Nephron (organoid): ENCODE data around the gene SEMA3G.

ENCODE experiments used
- H3K27ac Mint-ChIP-seq, 3 experiments: 2 replicates each; pipeline ENCODE4 v1.8.0; 2020; ENCODE audit warnings: mixed read lengths in 3 of 3, mild to moderate bottlenecking in 2 of 3, moderate library complexity in 1 of 3
- H3K27me3 Mint-ChIP-seq: 2 replicates; pipeline ENCODE4 v1.8.0; 2021; ENCODE audit warnings: low read depth, mild to moderate bottlenecking, moderate library complexity, mixed read lengths
- H3K36me3 Mint-ChIP-seq: 2 replicates; pipeline ENCODE4 v1.8.0; 2020; ENCODE audit warnings: low read depth, mixed read lengths
- H3K4me1 Mint-ChIP-seq: 2 replicates; pipeline ENCODE4 v1.8.0; 2020; ENCODE audit warnings: mixed read lengths
- H3K4me3 Mint-ChIP-seq, 3 experiments: 2 replicates each; pipeline ENCODE4 v1.8.0; 2020; ENCODE audit warnings: mild to moderate bottlenecking in 3 of 3, mixed read lengths in 3 of 3, moderate library complexity in 2 of 3
- H3K9me3 Mint-ChIP-seq: 2 replicates; pipeline ENCODE4 v1.8.0; 2020; ENCODE audit warnings: mixed read lengths
- TF ChIP-seq, protein P1 (sequence below), 3 experiments: fragments of 200-600 bp; sonication (generic); IDR thresholded peaks; one replicate each; pipeline ENCODE4 v1.5.0; 2021; ENCODE audit warnings: antibody characterized with exemption in 3 of 3; ENCODE audit not compliant: unreplicated experiment in 3 of 3

Gene SEMA3G

DNA sequence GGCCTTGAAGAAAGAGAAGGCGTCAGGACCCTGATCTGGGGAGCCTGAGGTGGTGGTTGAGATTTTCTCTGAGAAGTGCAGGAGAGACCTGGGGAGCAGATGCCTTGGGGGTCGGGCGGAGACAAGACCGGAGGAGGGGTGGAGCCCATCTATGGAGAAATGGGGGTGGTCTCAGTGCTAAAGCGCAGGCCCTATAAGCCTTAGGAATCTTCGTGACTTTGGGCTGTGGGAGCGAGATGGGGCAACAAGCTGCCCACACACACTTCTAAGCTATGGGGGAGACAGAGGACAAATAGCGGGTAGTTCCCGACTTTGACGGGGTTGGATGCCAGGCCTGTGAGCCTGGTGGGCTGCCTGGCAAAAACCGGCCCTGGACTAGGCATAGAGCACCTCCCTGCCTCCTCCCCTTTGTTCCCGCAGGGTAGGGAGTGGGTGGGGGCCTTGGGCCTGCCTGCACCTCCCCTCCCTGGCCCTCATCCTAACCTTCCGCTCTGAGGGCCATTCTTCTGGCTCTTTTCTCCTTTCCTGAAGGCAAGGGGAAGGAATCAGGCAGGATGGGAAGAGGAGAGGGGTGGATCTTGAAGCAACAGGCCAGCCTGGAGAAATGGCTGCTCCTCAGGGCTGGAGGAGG lies 11.4 kb upstream of the SEMA3G start:
- TF ChIP-seq, protein P1, sequence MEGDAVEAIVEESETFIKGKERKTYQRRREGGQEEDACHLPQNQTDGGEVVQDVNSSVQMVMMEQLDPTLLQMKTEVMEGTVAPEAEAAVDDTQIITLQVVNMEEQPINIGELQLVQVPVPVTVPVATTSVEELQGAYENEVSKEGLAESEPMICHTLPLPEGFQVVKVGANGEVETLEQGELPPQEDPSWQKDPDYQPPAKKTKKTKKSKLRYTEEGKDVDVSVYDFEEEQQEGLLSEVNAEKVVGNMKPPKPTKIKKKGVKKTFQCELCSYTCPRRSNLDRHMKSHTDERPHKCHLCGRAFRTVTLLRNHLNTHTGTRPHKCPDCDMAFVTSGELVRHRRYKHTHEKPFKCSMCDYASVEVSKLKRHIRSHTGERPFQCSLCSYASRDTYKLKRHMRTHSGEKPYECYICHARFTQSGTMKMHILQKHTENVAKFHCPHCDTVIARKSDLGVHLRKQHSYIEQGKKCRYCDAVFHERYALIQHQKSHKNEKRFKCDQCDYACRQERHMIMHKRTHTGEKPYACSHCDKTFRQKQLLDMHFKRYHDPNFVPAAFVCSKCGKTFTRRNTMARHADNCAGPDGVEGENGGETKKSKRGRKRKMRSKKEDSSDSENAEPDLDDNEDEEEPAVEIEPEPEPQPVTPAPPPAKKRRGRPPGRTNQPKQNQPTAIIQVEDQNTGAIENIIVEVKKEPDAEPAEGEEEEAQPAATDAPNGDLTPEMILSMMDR (IDR thresholded peaks at IDR 0.05; ENCODE audit: unreplicated experiment in 3 of 3), result no peak
- peak overlapping the region; percentile 88 to 96 (median 95) for H3K27ac Mint-ChIP-seq
- peaks cover 34% of the 10 kb centered on the region for H3K36me3 Mint-ChIP-seq
- H3K27me3 Mint-ChIP-seq, result no peaks in the 10 kb centered on the region
- peaks cover 39% of the 10 kb centered on the region for H3K4me1 Mint-ChIP-seq
- no peaks in the 10 kb centered on the region for H3K9me3 Mint-ChIP-seq
- peak overlapping the region; percentile 94 to 99 (median 98) for H3K4me3 Mint-ChIP-seq

DNA sequence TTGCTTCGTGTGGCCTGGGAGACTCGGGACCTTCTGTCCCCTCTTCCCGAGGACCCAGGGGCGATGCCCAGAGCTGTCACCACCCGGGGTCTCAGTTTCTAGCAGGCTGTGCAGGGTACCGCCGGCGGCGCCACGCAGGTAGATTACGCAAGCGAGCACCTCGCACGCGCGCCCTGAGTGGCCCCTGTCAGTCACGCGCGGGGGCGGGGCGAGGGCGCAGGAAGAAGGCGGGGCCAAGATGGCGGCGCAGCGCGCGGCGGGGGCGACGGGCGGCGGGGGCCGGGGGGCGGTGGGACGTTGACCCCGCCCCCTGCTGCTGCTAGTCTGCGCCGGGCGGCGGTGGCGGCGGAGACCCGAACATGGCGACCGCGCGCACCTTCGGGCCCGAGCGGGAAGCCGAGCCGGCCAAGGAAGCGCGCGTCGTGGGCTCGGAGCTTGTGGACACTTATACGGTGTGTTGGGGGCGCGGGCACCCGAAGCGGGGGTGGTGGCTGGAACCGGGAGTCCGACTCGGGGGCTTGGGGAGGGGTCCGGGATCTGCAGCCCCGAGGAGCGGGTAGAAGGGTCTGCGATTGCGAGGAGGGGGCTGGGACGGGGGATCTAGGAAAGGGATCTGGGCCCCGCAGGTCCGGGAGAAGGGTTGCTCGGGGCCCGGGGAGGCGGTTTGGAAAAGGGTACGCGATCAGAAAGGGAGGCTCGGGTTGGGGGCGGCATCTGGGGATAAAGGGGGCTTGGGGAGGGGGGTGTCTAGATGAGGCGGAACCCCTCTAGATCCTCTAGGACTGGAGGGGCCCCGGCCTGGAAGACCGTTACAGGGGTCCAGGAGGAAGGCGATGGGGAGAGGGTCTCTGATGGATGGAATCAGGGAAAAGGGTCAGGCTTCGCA lies 10.6 kb upstream of the SEMA3G start, which contains the start of gene NISCH:
NISCH (plus strand) TSS at position 322 of the 886 bp plus-strand sequence; CDS start at position 360, 38 bp downstream.
- Mint-ChIP-seq H3K27me3 (no peaks in the 10 kb centered on the region), H3K4me1 (peaks cover 43% of the 10 kb centered on the region), H3K4me3 (peak within 1 kb of the TSS; percentile 94 to 99 (median 98)), H3K9me3 (no peaks in the 10 kb centered on the region), H3K27ac (peak within 1 kb of the TSS; percentile 88 to 96 (median 95)), H3K36me3 (peaks cover 31% of the 10 kb centered on the region)
- TF ChIP-seq, protein P1 (IDR thresholded peaks at IDR 0.05; ENCODE audit: unreplicated experiment in 3 of 3), result no peak

- TF ChIP-seq, protein P1 (IDR thresholded peaks at IDR 0.05; ENCODE audit: unreplicated experiment in 3 of 3), result no peak
- Mint-ChIP-seq H3K4me3 (peak overlapping the region; percentile 94 to 99 (median 98)), H3K27me3 (no peaks in the 10 kb centered on the region)
Observed at GRCh38 chr3:52454938-52455282, 10.0 kb upstream of the SEMA3G start.

DNA sequence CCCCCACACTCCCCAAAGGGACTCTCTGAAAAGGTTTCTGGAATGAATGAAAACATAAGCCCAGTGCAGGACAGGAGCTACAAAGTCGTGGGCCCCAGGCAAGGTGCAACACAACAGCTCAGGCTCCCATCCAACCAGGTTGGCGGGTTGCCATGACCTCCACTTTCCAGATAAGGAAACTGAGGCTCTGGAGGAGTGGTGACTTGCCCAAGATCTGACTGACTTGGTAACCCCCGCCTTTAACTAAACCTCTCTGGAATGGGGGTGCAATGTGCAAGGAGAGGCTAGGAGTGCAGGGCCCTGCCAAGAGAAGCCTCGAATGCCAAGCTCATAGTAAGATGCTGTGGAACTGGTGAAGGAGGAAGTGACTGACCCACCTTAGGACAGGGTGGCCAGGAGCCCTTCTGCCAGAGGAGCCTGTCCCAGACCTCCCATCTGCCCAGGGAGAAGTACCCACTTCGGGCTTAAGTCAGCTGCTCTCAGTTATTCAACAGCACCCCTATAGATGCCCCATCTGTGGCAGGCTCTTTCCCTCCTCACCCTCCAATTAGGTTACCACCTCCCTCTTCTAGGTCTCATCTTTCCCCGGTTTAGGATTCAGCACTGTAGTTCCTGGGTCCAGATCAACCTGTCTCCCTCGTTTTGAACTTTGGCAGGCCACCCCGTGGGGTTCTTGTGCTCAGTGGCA lies 9.5 kb upstream of the SEMA3G start:
- Mint-ChIP-seq H3K27ac (peak overlapping the region; percentile 87 to 96 (median 88)), H3K4me3 (peak overlapping the region; percentile 94 to 99 (median 98)), H3K4me1 (peaks cover 49% of the 10 kb centered on the region), H3K27me3 (no peaks in the 10 kb centered on the region), H3K36me3 (peaks cover 23% of the 10 kb centered on the region), H3K9me3 (no peaks in the 10 kb centered on the region)
- TF ChIP-seq, protein P1 (IDR thresholded peaks at IDR 0.05; ENCODE audit: unreplicated experiment in 3 of 3), result no peak

More at GRCh38 chr3:52454938-52455282, 10.0 kb upstream of the SEMA3G start:
- Mint-ChIP-seq H3K4me1 (peaks cover 47% of the 10 kb centered on the region), H3K27ac (peak overlapping the region; percentile 87 to 96 (median 88)), H3K36me3 (peaks cover 26% of the 10 kb centered on the region), H3K9me3 (no peaks in the 10 kb centered on the region)

- H3K4me1 Mint-ChIP-seq, result peaks cover 53% of the 10 kb centered on the region
- H3K27me3 Mint-ChIP-seq, result peaks cover 3% of the 10 kb centered on the region
Observed at GRCh38 chr3:52453496-52454249, 8.8 kb upstream of the SEMA3G start, which contains the start of gene TNNC1. Gene TNNC1, minus strand, starts transcription at chr3:52454041. Its CDS starts 26 bp downstream, at chr3:52454015.

More at GRCh38 chr3:52453496-52454249, 8.8 kb upstream of the SEMA3G start, which contains the start of gene TNNC1:
- Mint-ChIP-seq H3K36me3 (peaks cover 17% of the 10 kb centered on the region), H3K27ac (peak within 1 kb of the TSS; percentile 87 to 96 (median 88)), H3K4me3 (peak within 1 kb of the TSS; percentile 94 to 99 (median 98)), H3K9me3 (no peaks in the 10 kb centered on the region)
- TF ChIP-seq, protein P1 (IDR thresholded peaks at IDR 0.05; ENCODE audit: unreplicated experiment in 3 of 3), result no peak
